Activated T-helper 1 cell treated with anti-CD3 and anti-CD28 coated beads, Interleukin-12 subunit alpha, Interleukin-12 subunit beta, Interleukin-2, Interleukin-4 antibody, amounts not matched to agents 30 ng/mL and 10 ng/mL and 1 ng/mL, durations not matched to agents 14 hours and 24 hours and 36 hours (primary cell): ENCODE measurements around the gene TNFRSF14. TPM values are rescaled to one million over a fixed set of nuclear protein-coding genes. Genes with fewer than 3 reads are reported as not detected.

Experiments used
- DNase-seq: peaks from one replicate; pipeline ENCODE4 v3.0.0; 2021; ENCODE audit warnings: low spot score
- H3K27ac Mint-ChIP-seq: one replicate; pipeline ENCODE4 v1.8.0; 2021; ENCODE audit warnings: mild to moderate bottlenecking, mixed read lengths
- H3K27me3 Mint-ChIP-seq: one replicate; pipeline ENCODE4 v1.8.0; 2022; ENCODE audit warnings: mild to moderate bottlenecking, moderate library complexity, mixed read lengths; ENCODE audit not compliant: insufficient read depth
- H3K36me3 Mint-ChIP-seq: one replicate; pipeline ENCODE4 v1.8.0; 2021; ENCODE audit warnings: low read depth, mixed read lengths
- H3K4me1 Mint-ChIP-seq: one replicate; pipeline ENCODE4 v1.8.0; 2021; ENCODE audit warnings: low read depth, mixed read lengths
- H3K4me3 Mint-ChIP-seq: one replicate; pipeline ENCODE4 v1.8.0; 2021; ENCODE audit warnings: mild to moderate bottlenecking, moderate library complexity, mixed read lengths
- H3K9me3 Mint-ChIP-seq: one replicate; pipeline ENCODE4 v1.8.0; 2021; ENCODE audit warnings: mixed read lengths
- intact Hi-C: fragments of 100-400 bp; cut with micrococcal nuclease; formaldehyde crosslinking; loops from one replicate; pipeline ENCODE4 v1.15.1; 2024
- total RNA-seq: library from RNA; stranded (reverse); gene quantifications from 2 replicates; pipeline ENCODE4 v1.2.3, GENCODE V29; 2022

The TNFRSF14 gene
- total RNA-seq, 1 donor from 2014 or later: 207 TPM

DNA sequence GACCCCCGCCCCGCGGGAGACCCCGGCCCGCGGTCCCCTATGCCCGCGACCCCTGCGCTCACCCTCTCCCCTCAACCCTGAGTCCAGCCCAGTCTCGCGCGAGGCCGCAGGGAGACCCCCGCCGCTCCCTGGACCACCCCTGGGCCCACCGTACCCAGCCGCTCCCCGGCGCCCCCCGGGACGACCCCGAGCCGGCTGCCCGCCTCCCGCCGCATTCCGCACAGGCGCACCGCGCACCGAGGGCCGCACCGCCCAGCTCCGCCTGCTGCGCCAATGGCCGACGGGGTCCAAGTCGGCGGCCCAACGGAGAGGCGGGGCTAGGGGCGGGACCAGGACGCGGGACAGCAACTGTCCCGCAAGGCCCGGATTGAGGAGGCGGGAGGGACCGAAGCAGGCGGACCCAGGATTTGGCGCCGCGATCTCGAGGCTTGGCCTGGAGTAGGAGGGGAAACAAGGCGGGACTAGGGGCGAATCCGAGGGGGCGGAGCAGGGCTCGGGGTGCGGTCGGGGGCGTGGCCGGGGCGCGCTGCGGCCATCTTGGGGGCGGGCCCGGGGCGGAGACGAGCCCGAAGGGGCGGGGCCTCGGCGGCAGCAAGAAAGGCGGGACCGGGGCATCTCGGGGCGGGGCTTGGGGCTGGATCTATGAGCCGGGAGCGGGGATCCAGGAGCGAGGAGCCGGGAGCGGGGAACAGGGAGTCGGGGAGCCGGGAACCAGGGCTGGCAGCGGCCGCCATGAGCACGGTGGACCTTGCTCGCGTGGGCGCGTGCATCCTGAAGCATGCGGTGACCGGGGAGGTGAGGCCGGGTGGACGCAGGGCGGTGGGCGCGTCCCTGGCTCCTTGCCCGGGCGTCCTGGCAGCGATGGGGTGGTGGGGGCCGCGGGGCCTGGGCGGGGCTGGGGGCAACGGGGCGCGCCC, 30.2 kb downstream of the TNFRSF14 start, which contains the start of gene PRXL2B:
Gene PRXL2B, plus strand, starts transcription at position 624 of the 917 bp plus-strand sequence. Its CDS starts 109 bp downstream, at position 733.
- Mint-ChIP-seq H3K36me3 (peaks cover 3% of the 10 kb centered on the region), H3K9me3 (no peaks in the 10 kb centered on the region), H3K4me3 (peak within 1 kb of the TSS; percentile 86), H3K27ac (peak within 1 kb of the TSS; percentile 94), H3K27me3 (no peaks in the 10 kb centered on the region), H3K4me1 (peaks cover 40% of the 10 kb centered on the region)
- intact Hi-C loops: loop anchor here (1.0 to 10.0 kb wide), 12 partner anchors 8 to 1038 kb away; partner anchors contain the start of genes FAAP20, MORN1, PANK4 and RER1
- DNase-seq: peak; percentile 98

DNA sequence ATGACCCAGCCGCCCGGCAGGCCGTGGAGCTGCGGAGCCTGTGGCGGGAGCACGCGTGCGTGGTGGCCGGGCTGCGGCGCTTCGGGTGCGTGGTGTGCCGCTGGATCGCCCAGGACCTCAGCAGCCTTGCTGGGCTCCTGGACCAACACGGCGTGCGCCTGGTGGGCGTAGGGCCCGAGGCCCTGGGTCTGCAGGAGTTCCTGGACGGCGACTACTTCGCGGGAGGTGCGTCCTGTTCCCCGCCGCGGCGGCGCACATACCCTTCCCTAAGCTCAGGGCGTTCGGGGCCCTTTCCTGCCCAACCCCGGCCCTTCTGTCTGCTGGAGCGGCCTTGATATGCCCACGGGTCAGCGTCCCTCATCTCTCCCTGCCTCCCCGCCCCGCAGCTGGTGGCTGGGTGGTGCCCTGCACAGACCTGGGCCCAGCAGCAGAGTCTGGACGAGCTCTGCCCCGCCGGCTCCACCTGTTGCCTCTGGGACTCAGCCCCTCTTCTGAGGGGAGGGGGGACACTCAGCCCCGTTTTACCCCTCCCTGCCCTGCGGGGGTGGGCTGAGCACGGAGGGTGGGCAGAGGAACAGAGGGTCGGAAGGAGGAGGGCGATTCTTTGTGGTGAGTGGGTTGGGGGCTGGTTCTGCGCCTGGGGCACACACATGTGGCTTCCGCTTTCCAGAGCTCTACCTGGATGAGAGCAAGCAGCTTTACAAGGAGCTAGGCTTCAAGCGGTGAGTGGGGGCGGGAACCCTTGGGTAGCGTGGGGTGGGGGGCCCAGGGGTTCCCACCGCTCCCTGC, 31.1 kb downstream of the TNFRSF14 start:
- Mint-ChIP-seq H3K27me3 (no peaks in the 10 kb centered on the region), H3K9me3 (no peaks in the 10 kb centered on the region), H3K4me1 (peaks cover 32% of the 10 kb centered on the region), H3K4me3 (peak overlapping the region; percentile 80), H3K36me3 (peaks cover 1% of the 10 kb centered on the region), H3K27ac (peak overlapping the region; percentile 7)
- intact Hi-C loops: loop anchor here (2.0 to 10.0 kb wide), 4 partner anchors 382 to 1038 kb away; partner anchors contain the start of genes FAAP20, TMEM52 and TPRG1L
- DNase-seq: no peak

GRCh38 chr1:2587860-2588571, 31.8 kb downstream of the TNFRSF14 start:
- no peaks in the 10 kb centered on the region for H3K9me3 Mint-ChIP-seq
- H3K27ac Mint-ChIP-seq: no peak overlapping the region
- H3K27me3 Mint-ChIP-seq: no peaks in the 10 kb centered on the region
- H3K4me1 Mint-ChIP-seq: peaks cover 26% of the 10 kb centered on the region
- no peak for DNase-seq
- peak overlapping the region; percentile 80 for H3K4me3 Mint-ChIP-seq
- no peaks in the 10 kb centered on the region for H3K36me3 Mint-ChIP-seq
- intact Hi-C loops: loop anchor here (2.0 to 10.0 kb wide), 4 partner anchors 383 to 1037 kb away; partner anchors contain the start of genes FAAP20, TMEM52 and TPRG1L

DNA sequence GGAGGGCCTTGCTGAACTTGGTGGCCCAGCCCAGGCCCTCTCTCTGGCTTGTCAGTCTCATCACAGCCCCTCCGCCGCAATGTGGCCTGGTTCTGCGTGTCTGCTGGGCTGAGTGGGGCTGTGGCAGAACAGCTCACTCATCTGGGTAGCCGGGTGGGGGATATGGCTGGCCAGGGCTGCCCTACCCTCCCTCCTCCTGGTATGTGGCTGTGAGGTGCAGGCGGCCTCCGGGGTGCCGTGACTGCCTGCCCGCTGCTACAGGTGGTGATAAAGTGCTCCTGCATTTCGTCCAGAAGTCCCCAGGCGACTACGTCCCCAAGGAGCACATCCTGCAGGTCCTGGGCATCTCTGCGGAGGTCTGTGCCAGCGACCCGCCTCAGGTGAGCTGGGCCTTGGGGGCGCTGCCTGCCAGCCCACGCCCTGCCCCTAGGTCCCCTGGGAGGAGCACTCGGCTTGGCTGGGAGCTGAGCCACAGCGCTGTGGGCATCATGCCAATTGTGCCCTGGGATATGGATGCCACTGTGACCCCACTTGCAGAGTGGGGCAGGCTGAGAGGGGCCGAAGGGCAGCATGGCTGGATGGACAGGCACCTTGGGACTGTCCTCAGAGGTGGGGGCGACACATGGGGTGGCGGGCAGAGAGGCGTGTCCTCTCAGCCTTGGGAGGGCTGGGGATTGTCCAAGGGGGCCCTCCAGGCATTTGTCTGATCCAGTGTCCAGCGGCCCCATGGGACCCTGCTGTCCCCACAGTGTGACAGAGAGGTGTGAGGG, 32.7 kb downstream of the TNFRSF14 start:
- Mint-ChIP-seq H3K27me3 (no peaks in the 10 kb centered on the region), H3K36me3 (no peaks in the 10 kb centered on the region), H3K9me3 (no peaks in the 10 kb centered on the region), H3K27ac (no peak overlapping the region), H3K4me1 (peaks cover 17% of the 10 kb centered on the region), H3K4me3 (peak overlapping the region; percentile 39)
- no peak for DNase-seq
- intact Hi-C loops: loop anchor here (10.0 kb wide), 1 partner anchor 1036 kb away; the partner anchor contains the start of gene TPRG1L

DNA sequence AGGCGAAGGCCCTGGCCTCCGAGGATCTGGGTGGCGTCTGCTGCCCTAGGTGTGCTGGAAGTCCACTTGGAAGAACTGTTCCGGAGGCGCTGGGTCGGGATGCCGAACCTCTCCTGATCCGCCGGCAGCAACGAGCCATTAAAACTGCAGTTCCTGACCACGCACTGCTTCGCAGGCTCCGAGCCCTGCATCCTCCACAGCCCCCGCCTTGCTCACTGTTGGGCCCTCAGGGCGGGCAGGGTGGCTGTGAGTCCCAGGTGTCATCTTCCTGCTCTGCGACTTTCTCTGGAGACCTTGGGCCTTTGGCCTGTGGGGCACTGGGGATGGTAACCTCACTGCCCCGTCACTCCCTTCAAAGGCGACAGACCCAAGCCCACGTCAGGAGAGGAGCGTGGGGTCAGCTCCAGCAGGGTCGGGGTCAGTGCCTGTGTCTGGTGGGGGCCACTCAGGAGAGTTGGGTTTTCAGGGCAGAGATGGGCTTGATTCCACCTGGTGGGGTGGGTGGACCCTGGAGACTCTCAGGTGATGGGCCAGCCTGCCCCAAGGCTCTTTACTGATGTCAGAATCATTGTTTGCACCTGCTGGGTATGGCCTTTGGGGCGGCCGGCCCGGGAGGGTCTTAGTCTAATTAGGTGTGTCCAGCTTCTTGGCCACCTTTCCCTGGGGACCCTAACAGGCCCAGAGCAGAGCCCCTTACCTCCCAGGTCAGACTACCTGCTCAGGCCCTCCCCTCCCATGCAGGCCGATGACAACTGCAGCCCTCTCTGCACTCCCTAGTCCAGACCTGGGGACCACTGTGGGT, 33.5 kb downstream of the TNFRSF14 start:
- no peaks in the 10 kb centered on the region for H3K36me3 Mint-ChIP-seq

GRCh38 chr1:2590233-2591141, 34.3 kb downstream of the TNFRSF14 start:
- Mint-ChIP-seq H3K27me3 (no peaks in the 10 kb centered on the region), H3K27ac (no peak overlapping the region), H3K4me3 (no peak overlapping the region), H3K9me3 (no peaks in the 10 kb centered on the region), H3K4me1 (peaks cover 1% of the 10 kb centered on the region), H3K36me3 (no peaks in the 10 kb centered on the region)
- intact Hi-C loops: no loop called here
- no peak for DNase-seq

More for the DNA sequence above, 33.5 kb downstream of the TNFRSF14 start:
- no peak for DNase-seq
- intact Hi-C loops: loop anchor here (10.0 kb wide), 1 partner anchor 1035 kb away; the partner anchor contains the start of gene TPRG1L
- H3K4me3 Mint-ChIP-seq: peak overlapping the region; percentile 58
- peaks cover 10% of the 10 kb centered on the region for H3K4me1 Mint-ChIP-seq
- no peaks in the 10 kb centered on the region for H3K9me3 Mint-ChIP-seq
- no peaks in the 10 kb centered on the region for H3K27me3 Mint-ChIP-seq
- H3K27ac Mint-ChIP-seq: no peak overlapping the region

GRCh38 chr1:2591233-2591580, 35.0 kb downstream of the TNFRSF14 start:
- H3K27me3 Mint-ChIP-seq: no peaks in the 10 kb centered on the region
- H3K4me1 Mint-ChIP-seq: no peaks in the 10 kb centered on the region

GRCh38 chr1:2591581-2592261, 35.5 kb downstream of the TNFRSF14 start:
- H3K36me3 Mint-ChIP-seq: no peaks in the 10 kb centered on the region
- intact Hi-C loops: no loop called here
- H3K9me3 Mint-ChIP-seq: no peaks in the 10 kb centered on the region
- DNase-seq: no peak
- no peaks in the 10 kb centered on the region for H3K27me3 Mint-ChIP-seq
- H3K27ac Mint-ChIP-seq: no peak overlapping the region
- no peak overlapping the region for H3K4me3 Mint-ChIP-seq
- H3K4me1 Mint-ChIP-seq: no peaks in the 10 kb centered on the region

More at GRCh38 chr1:2591233-2591580, 35.0 kb downstream of the TNFRSF14 start:
- intact Hi-C loops: no loop called here
- Mint-ChIP-seq H3K27ac (no peak overlapping the region), H3K4me3 (no peak overlapping the region), H3K9me3 (no peaks in the 10 kb centered on the region), H3K36me3 (no peaks in the 10 kb centered on the region)
- no peak for DNase-seq

- no peaks in the 10 kb centered on the region for H3K4me1 Mint-ChIP-seq
- peak overlapping the region; percentile 27 for H3K27ac Mint-ChIP-seq
- H3K27me3 Mint-ChIP-seq: no peaks in the 10 kb centered on the region
- DNase-seq: no peak
- intact Hi-C loops: no loop called here
- H3K36me3 Mint-ChIP-seq: no peaks in the 10 kb centered on the region
- H3K9me3 Mint-ChIP-seq: no peaks in the 10 kb centered on the region
- no peak overlapping the region for H3K4me3 Mint-ChIP-seq
Observed at GRCh38 chr1:2592672-2593071, 36.5 kb downstream of the TNFRSF14 start.

GRCh38 chr1:2593251-2593878, 37.2 kb downstream of the TNFRSF14 start:
- H3K4me3 Mint-ChIP-seq: no peak overlapping the region

More at GRCh38 chr1:2593251-2593878, 37.2 kb downstream of the TNFRSF14 start:
- no peak overlapping the region for H3K27ac Mint-ChIP-seq
- peaks cover under 1% of the 10 kb centered on the region for H3K27me3 Mint-ChIP-seq
- intact Hi-C loops: no loop called here
- H3K4me1 Mint-ChIP-seq: no peaks in the 10 kb centered on the region
- H3K36me3 Mint-ChIP-seq: no peaks in the 10 kb centered on the region
- no peaks in the 10 kb centered on the region for H3K9me3 Mint-ChIP-seq
- DNase-seq: no peak
